MV-4-11 (cell line): ENCODE data around the gene TMEM203.

Experiments
- DNase-seq: peaks from one replicate; lab custom pipeline; 2025; lab: John Stamatoyannopoulos, UW

Gene TMEM203

GRCh38 chr9:137194388-137194787 lies 11.1 kb downstream of the TMEM203 start:
- no peak for DNase-seq

DNA sequence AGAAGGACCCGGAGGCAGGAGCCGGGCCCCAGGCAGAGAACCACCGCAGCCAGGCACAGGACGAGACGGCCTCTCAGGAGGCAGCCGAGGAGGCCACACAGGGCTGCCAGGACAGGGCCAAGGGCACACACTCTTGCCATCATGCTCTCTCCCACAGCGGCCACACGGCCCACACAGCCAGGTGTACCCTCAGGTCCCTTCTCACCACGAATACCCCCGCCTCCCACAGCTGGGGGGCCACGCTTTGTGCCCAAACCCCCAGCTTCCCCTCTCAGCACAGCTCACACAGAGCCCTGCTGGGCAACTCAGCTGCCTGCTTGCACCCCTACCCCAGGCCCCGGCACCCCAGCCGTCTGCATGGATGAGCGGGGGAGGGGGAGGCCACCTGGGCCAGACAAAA lies 11.7 kb downstream of the TMEM203 start:
- no peak for DNase-seq

- DNase-seq: no peak
Observed at GRCh38 chr9:137192859-137193258, 12.6 kb downstream of the TMEM203 start.

- no peak for DNase-seq
Observed at GRCh38 chr9:137192448-137192780, 13.0 kb downstream of the TMEM203 start.

DNA sequence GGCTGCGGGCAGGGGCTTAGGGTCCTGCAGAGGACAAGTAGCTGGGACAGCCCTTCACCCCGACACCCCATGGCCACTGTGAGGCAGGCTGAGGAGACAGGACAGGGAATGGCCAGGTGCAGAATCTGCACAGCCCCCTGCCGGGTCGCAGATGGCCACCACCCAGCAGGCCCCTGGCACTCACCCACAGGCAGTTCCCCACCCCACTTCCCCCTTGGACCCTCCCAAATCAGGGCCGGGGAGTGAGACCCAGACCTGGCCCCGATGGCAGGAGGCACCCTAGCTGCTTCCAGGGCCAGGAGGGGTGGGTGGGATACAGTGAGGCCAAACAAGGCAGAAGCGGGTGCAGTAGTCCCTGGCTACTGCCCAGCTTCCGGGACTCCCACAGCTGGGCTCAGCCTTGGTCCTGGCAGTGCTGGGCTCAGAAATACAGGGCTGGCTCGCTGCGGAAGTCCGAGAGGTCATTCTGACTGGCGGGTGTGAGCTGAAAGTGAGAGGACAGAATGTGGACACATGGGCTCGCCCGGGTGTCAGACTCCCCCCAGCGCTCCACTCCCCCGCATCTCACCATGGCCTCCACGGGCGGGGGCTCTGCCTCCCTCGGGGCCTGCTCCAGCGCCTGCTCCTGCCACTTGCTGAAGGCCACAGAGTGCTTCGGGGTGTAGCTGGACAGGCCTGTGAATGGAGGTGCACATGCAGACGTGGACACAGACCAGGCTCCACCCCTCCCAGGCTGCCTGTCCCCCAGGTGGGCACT lies 13.6 kb downstream of the TMEM203 start:
- DNase-seq: no peak

- no peak for DNase-seq
Observed at GRCh38 chr9:137191245-137191644, 14.2 kb downstream of the TMEM203 start.

DNA sequence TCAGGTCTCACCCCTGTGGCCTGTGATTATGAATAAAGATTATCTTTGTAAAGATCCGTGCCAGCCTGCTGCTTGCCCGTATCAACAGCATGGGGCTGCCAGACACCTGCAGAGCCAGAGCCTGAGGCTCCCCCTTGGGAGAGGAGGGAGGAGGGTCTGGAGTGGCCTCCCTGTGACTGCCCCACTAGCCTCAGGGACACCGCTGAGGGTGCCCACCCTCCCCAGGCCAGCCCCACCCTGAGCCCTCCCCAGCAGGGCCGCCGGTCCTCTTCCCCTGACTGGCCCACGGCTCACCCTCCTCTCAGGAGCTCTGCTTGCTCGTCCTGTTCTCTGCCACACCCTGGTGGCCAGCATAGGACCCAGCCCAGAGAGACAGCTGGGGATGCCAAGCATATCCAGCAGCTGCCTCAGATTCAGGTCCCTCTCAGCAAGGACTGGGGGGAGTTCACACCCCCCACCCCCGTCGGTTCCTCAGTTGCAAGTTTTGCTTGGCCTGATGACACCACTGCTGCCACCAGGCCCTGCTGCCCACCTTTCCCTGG lies 15.1 kb downstream of the TMEM203 start:
- no peak for DNase-seq

DNA sequence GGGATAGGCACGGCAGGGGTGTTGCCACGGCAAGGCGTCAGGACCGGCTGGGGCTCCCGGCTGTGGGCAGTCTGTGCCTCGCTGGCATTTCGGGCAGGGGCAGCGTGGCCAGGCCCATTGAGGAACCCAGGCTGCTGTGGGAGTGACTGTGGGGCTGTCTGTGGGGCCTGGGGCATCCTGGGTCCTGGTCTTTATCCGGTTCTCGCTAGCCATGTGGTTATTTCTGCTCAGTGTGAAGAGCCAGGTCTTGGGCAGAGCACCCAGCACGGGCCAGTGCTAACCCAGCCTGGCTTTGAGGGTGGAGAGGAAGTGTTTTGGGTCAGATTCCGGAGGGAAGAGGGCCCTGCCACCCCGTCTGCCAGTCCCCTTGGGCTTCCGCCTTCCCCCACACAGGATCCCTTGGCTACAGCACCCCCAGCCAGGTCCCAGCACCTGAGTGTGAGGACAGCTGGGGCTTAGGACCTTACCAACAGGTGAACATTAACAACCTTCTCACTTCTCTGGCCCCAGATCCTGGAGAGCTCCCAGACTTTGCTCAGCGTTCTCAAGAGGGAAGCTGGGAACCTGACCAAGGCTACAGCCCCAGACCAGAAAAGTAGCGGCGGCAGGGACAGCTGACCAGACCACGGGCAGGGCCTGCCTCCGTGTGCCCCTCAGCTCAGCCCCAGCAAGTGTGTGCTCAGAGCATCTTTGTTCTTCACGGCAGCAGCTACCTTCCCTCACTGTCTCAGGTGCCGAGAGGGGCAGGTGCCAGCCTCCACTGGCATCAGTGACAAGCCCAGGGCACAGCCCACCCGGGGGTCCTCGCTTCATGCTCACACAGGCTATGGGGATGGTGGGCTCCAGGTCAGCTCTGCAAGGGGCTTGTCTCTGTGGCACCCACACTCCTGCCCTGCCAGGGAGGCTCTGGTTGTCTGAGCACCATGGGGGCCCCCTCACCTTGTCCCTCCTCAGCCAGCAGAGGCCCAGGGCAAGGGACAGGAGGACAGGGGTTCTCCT lies 15.9 kb downstream of the TMEM203 start:
- DNase-seq: no peak

DNA sequence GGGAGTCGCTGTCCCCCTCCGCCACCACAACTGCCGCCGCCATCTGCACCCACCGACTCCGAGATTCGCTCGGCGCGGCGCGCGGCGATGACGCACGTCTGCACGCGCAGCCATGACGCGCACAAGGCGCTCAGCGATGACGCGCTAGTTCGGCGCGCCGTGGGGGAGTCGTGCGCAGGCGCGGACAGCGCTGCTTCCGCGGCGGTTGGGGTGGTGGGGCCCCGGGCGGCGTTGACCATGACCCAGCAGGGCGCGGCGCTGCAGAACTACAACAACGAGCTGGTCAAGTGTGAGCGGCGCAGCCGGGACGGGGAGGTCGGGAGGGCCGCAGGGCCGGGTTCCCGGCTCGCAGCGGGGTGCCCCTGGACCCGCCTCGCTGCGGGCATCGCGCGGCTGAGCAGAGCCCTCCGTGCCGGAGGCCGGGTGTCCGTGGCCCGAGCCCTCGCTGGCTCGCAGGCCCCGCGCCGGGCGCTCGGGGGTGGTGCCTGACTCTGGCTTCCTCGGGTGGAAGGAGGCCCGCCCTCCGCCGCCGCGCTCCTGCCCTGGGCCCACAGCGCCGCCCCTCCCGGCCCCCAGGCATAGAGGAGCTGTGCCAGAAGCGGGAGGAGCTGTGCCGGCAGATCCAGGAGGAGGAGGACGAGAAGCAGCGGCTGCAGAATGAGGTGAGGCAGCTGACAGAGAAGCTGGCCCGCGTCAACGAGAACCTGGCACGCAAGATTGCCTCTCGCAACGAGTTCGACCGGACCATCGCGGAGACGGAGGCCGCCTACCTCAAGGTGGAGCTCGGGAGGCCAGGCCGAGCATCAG lies 16.8 kb downstream of the TMEM203 start, which contains the start of the genes ANAPC2 and SSNA1:
Gene ANAPC2, minus strand, starts transcription at position 71 of the 807 bp plus-strand sequence. Its CDS starts 28 bp downstream, at position 43.
Gene SSNA1, plus strand, starts transcription at position 187 of the 807 bp plus-strand sequence. Its CDS starts 51 bp downstream, at position 238.
- peak; percentile 88 for DNase-seq

- no peak for DNase-seq
Observed at GRCh38 chr9:137188086-137188489, 17.4 kb downstream of the TMEM203 start.

- no peak for DNase-seq
Observed at GRCh38 chr9:137187386-137187785, 18.1 kb downstream of the TMEM203 start.

DNA sequence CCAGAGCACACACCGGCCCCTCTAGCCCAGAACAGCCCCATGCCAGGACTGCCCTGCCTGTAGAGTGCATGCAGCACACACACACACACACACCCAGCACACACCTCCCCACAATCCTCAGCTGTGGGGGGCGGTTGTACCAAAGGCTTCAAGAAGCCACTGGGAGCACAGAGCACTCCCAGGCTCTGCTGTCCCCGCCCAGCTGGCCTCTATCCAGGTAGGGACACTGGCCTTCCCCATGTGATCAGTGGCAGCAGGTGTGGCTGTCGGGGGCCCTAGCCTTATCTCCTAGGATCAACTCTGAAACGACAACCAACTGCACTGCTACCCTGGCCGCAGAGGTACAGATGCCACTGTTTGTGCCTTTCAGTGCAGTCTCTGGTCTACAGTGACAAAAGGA lies 19.1 kb downstream of the TMEM203 start:
- no peak for DNase-seq

GRCh38 chr9:137185921-137186320 lies 19.5 kb downstream of the TMEM203 start:
- DNase-seq: no peak

DNA sequence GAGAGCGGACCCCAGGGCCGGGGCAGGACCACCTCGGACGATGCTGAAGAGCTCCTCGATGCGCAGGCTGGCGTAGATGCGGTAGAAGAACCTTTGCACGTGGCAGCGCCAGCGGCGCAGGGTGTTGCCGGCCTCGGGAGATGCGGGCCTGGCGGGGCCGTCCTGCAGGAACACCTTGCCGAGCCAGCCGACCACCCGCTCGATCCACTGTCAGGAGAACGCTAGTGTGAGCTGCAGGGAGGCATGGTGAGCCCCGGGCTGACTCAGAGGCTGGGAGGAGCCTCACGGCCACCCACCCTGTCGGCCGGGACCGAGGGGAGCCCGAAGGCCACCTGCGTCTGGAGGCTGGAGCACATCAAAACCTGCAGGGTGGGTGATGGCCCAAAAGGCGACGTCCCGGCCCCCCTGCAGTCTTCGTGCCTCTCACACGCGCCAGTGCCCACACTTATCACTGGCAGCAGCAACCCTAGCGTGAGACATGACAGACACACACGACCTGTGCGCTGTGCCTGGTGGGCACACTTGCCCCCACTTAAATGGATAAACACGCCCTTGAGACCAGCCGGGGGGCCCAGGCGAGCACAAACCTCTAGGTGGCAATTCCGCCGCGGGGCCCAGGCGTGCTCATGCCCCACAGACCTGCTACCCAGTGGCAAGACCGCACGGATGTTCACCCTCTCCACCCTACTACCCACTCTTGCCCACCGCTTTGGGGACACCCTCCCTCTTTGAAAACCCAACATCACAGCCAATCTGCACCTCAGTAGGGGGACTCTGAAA lies 20.4 kb downstream of the TMEM203 start:
- no peak for DNase-seq

GRCh38 chr9:137183980-137184595 lies 21.4 kb downstream of the TMEM203 start:
- DNase-seq: no peak

GRCh38 chr9:137182836-137183235 lies 22.6 kb downstream of the TMEM203 start:
- DNase-seq: no peak

DNA sequence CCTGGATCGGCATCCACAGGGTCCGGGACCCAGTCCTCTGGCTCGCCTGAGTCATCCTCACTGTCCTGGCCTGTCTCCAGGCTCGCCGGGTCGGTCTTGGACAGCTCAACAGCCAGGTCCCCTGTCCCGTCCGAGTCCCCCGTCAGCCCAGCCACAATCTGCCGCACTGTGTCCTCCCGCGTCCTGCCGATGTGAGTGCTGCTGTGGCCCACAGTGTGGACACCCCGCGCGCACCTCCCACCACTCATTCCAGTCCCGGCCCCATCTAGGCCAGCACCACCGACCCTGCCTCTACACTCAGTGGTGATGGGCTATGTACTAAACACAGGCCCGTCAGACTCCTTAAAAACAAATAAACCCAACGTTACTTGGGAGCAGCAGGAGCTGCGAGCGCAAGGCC lies 23.8 kb downstream of the TMEM203 start:
- no peak for DNase-seq

- no peak for DNase-seq
Observed at GRCh38 chr9:137180491-137180890, 25.0 kb downstream of the TMEM203 start.

DNA sequence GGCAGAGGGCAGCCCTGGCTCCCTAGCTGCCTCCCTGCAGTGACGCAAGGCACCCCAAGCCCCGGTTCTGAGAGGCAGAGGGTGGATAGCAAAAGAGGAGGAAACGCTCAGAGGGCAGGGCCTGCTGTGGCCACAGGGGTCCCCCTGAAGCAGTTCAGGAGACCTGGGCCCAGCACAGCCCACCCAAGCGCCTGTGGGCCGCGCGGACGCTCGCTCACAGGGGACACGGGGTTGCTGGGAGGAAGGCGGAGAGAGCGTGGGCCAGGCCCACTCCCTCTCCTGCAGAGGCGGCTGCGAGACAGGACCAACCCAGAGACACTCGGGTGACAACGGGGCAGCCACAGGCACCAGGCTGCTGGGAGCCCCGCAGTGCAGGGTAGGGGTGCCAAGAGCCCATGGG lies 25.7 kb downstream of the TMEM203 start:
- DNase-seq: no peak

DNA sequence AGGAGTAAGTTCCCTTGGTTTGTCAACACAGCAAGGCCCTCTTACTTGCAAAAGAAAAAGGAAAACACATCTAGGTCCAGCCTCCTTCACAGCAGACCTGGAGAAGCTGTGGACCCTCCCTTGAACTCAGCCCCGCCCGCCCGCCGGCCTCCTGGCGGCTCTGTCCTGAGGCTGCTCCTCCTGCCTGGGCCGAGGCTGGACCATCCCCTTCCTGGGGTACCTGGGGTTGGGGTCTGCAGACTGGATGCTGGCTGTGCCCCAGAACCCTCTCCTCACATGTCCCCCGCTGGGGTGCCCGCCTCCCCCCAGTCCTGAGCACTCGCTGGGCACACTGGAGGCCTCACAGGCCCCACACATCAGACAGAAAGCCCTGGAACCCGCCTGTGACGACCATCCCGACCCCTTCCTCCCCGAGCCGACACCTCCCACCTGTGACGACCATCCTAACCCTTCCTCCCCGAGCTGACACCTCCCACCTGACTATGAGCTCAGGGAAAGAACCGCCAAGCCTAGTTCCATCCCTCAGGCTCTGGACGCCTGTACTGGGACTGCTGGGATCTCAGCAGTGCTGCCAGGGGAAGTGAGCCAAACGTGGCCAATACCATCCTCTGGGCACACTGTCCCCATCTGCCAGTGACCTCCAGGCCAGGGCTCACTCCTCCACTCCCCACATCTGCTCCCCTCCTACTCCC lies 26.4 kb downstream of the TMEM203 start:
- DNase-seq: no peak
